IMR-90 (cell line): Measurements from ENCODE around the gene TMEM184B. TPM values are rescaled to one million over a fixed set of nuclear protein-coding genes. Genes with fewer than 3 reads are reported as not detected.

Source experiments
- ATAC-seq: fragments of 200-7000 bp; cut with Tn5 transposase; 2 replicates; pipeline ENCODE4 v1.9.1; 2020; ENCODE audit warnings: low read depth, mild to moderate bottlenecking, moderate library complexity
- BruUV-seq: library from RNA; stranded (reverse); fragments of 400-500 nt; replicated peaks from 2 replicates; lab custom pipeline; 2021; lab: Mats Ljungman, UMichigan
- CTCF ChIA-PET: fragments of 300-600 bp; formaldehyde crosslinking; extraction: SDS; loops from one replicate; lab custom pipeline; 2021; ENCODE audit warnings: antibody characterized with exemption; lab: Yijun Ruan, JAX
- POLR2A ChIA-PET: fragments of 300-600 bp; sonication (Branson Sonifier 250); formaldehyde crosslinking; loops from one replicate; lab custom pipeline; 2022; ENCODE audit warnings: antibody characterized with exemption; ENCODE audit not compliant: unreplicated experiment; lab: Charles Lee
- DNase-seq: peaks from one replicate; pipeline ENCODE4 v3.0.0; 2013
- H2AFZ ChIP-seq: replicated peaks from 2 replicates; pipeline ENCODE3; 2013; ENCODE audit warnings: low read length, mild to moderate bottlenecking; ENCODE audit not compliant: poor library complexity
- H2AK5ac ChIP-seq: 2 replicates; pipeline ENCODE4 v1.6.1; 2013; ENCODE audit warnings: low read depth, low read length, inconsistent platforms
- H2AK9ac ChIP-seq: replicated peaks from 2 replicates; pipeline ENCODE3; 2013; ENCODE audit warnings: mild to moderate bottlenecking, low read depth, low read length, moderate library complexity; ENCODE audit not compliant: poor library complexity
- H2BK120ac ChIP-seq: 2 replicates; pipeline ENCODE4 v1.6.1; 2013; ENCODE audit warnings: low read depth, low read length, inconsistent platforms
- H2BK15ac ChIP-seq: 3 replicates; pipeline ENCODE4 v1.6.1; 2013; ENCODE audit warnings: low read depth, low read length, inconsistent platforms
- H2BK20ac ChIP-seq: 2 replicates; pipeline ENCODE4 v1.6.1; 2013; ENCODE audit warnings: low read depth, mild to moderate bottlenecking, inconsistent platforms, low read length, moderate library complexity
- H2BK5ac ChIP-seq: 2 replicates; pipeline ENCODE4 v1.6.1; 2013; ENCODE audit warnings: mild to moderate bottlenecking, low read depth, low read length, inconsistent platforms; ENCODE audit not compliant: poor library complexity, severe bottlenecking
- H3K14ac ChIP-seq: replicated peaks from 2 replicates; pipeline ENCODE4 v1.6.1; 2013; ENCODE audit warnings: low read depth, low read length, inconsistent platforms
- H3K18ac ChIP-seq: 2 replicates; pipeline ENCODE4 v1.6.1; 2013; ENCODE audit warnings: low read depth, low read length, control low read depth
- H3K23ac ChIP-seq: 2 replicates; pipeline ENCODE4 v1.6.1; 2013; ENCODE audit warnings: low read depth, low read length, inconsistent platforms
- H3K27ac ChIP-seq: 2 replicates; pipeline ENCODE4 v1.5.1; 2013; ENCODE audit warnings: mild to moderate bottlenecking, control low read depth, low read length; ENCODE audit not compliant: insufficient read depth
- H3K27me3 ChIP-seq: 2 replicates; pipeline ENCODE4 v1.6.1; 2013; ENCODE audit warnings: low read length; ENCODE audit not compliant: control insufficient read depth, insufficient read depth
- H3K36me3 ChIP-seq: 2 replicates; pipeline ENCODE4 v1.6.1; 2013; ENCODE audit warnings: low read length, mixed read lengths; ENCODE audit not compliant: control insufficient read depth, insufficient read depth
- H3K4ac ChIP-seq: 2 replicates; pipeline ENCODE4 v1.6.1; 2013; ENCODE audit warnings: low read depth, low read length, inconsistent platforms
- H3K4me1 ChIP-seq: 2 replicates; pipeline ENCODE4 v1.6.1; 2013; ENCODE audit warnings: low read length, mixed read lengths; ENCODE audit not compliant: control insufficient read depth, insufficient read depth
- H3K4me2 ChIP-seq: 2 replicates; pipeline ENCODE4 v1.6.1; 2013; ENCODE audit warnings: low read depth, mild to moderate bottlenecking, control low read depth, low read length, moderate library complexity
- H3K4me3 ChIP-seq: 2 replicates; pipeline ENCODE4 v1.5.1; 2013; ENCODE audit warnings: low read depth, mild to moderate bottlenecking, control low read depth, low read length, moderate library complexity; ENCODE audit not compliant: insufficient read depth
- H3K56ac ChIP-seq: 2 replicates; pipeline ENCODE4 v1.6.1; 2013; ENCODE audit warnings: low read length, inconsistent platforms; ENCODE audit not compliant: insufficient read depth; ENCODE audit errors: extremely low read depth
- H3K79me1 ChIP-seq, 2 experiments: 2 replicates each; pipeline ENCODE4 v1.6.1; 2013; ENCODE audit warnings: low read length in 2 of 2, inconsistent platforms in 1 of 2, low read depth in 1 of 2
- H3K9ac ChIP-seq: 2 replicates; pipeline ENCODE4 v1.6.1; 2013; ENCODE audit warnings: low read depth, low read length, control low read depth
- H3K9me1 ChIP-seq: 2 replicates; pipeline ENCODE4 v1.6.1; 2013; ENCODE audit warnings: low read length, inconsistent platforms; ENCODE audit not compliant: insufficient read depth
- H3K9me3 ChIP-seq: 2 replicates; pipeline ENCODE4 v1.6.1; 2013; ENCODE audit warnings: low read length; ENCODE audit not compliant: control insufficient read depth, insufficient read depth
- H4K20me1 ChIP-seq: 2 replicates; pipeline ENCODE4 v1.6.1; 2013; ENCODE audit warnings: low read length, inconsistent platforms; ENCODE audit not compliant: insufficient read depth
- H4K5ac ChIP-seq: 2 replicates; pipeline ENCODE4 v1.6.1; 2013; ENCODE audit warnings: mild to moderate bottlenecking, low read depth, low read length, control low read depth
- H4K8ac ChIP-seq, 2 experiments: 2 replicates each; pipeline ENCODE4 v1.6.1; 2013; ENCODE audit warnings: low read depth in 2 of 2, low read length in 2 of 2, control low read depth in 1 of 2, inconsistent platforms in 1 of 2
- H4K91ac ChIP-seq: 2 replicates; pipeline ENCODE4 v1.6.1; 2013; ENCODE audit warnings: low read depth, low read length, inconsistent platforms; ENCODE audit not compliant: insufficient read depth
- BHLHE40 ChIP-seq: fragments of 150-350 bp; IDR thresholded peaks from 2 replicates; pipeline ENCODE4 v1.6.1; 2016; ENCODE audit warnings: mild to moderate bottlenecking, low read depth, low read length
- CHD1 ChIP-seq: IDR thresholded peaks from 2 replicates; pipeline ENCODE4 v1.6.1; 2012; ENCODE audit warnings: low read depth, low read length, improper control_type of control experiment
- POLR2A ChIP-seq: IDR thresholded peaks from 2 replicates; pipeline ENCODE4 v1.6.1; 2012; ENCODE audit warnings: mild to moderate bottlenecking, low read depth, low read length
- whole genome bisulfite sequencing, 2 experiments: methylation state at CpG; one replicate each; pipeline versions ENCODE4 v1.1.5 to v1.1.7; 2013; ENCODE audit warnings: missing lambda C conversion rate in 2 of 2; ENCODE audit not compliant: insufficient read length in 1 of 2; ENCODE audit errors: extremely low coverage in 2 of 2; 5-methylcytosine and 5-hydroxymethylcytosine counted together
- dilution Hi-C: fragments of 300-500 bp; cut with HindIII; formaldehyde crosslinking; loops from one replicate; pipeline ENCODE4 v1.14.3; 2018; ENCODE audit warnings: low sequenced_read_pairs; ENCODE audit not compliant: unreplicated experiment
- in situ Hi-C: fragments of 300-500 bp; cut with MboI; formaldehyde crosslinking; loops from 3 replicates; pipeline ENCODE4 v1.14.3; 2019; ENCODE audit warnings: low sequenced_read_pairs, inconsistent platforms, mixed read lengths
- intact Hi-C: fragments of 100-400 bp; cut with micrococcal nuclease; formaldehyde crosslinking; loops from 2 replicates; pipeline ENCODE4 v1.10.0; 2022
- polyA plus RNA-seq, 3 experiments: library from polyadenylated mRNA; depleted of rRNA; stranded (reverse); fragments of >200 nt; gene quantifications; 2 replicates each; pipeline ENCODE4 v1.2.3, GENCODE V29; 2012; ENCODE audit warnings: low replicate concordance in 1 of 3
- total RNA-seq: library from RNA; depleted of rRNA; stranded (reverse); fragments of >200 nt; gene quantifications from 2 replicates; pipeline ENCODE4 v1.2.3, GENCODE V29; 2012
- TF ChIP-seq, protein P1 (sequence below): conservative IDR thresholded peaks from 2 replicates; pipeline ENCODE4 v1.5.1; 2012; ENCODE audit warnings: mild to moderate bottlenecking, low read depth, low read length, improper control_type of control experiment

The TMEM184B gene
- total and polyA plus RNA-seq, 2 of the 4 experiments (the other 2 are of a cell fraction): 9.1 to 81.1 TPM

DNA sequence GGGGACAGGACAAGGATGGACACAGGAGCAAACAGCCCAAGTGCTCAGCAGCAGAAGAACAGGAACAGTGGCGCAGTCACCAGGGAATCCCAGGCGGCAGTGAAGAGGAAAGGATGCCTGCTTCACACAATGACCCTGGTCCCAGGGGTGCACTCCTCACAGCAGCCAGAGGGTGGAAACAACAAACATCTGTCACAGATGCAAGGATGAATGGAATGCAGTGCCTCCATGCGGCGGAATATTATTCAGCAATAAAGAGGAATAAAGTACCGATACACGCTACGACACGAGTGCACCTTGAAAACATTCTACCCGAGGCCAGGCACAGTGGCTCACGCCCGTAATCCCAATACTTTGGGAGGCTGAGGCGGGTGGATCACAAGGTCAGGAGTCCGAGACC, 31.7 kb upstream of the TMEM184B start:
- H4K91ac ChIP-seq: no peak overlapping the region
- WGBS, 2 experiments: 94% methylated on average over 2 of the region's 13 CpGs; no CpG with 5 or more reads in 1 of the 2 experiments
- H3K9ac ChIP-seq: no peak overlapping the region
- H3K56ac ChIP-seq: no peak overlapping the region
- dilution Hi-C loops: no loop called here
- peaks cover 100% of the 10 kb centered on the region for H4K20me1 ChIP-seq
- no peak overlapping the region for H2BK20ac ChIP-seq
- H3K79me1 ChIP-seq: peaks cover 6 to 81% of the 10 kb centered on the region in 2 experiments; a peak in 3 of 4 replicates
- H2BK120ac ChIP-seq: no peak overlapping the region
- intact Hi-C loops: no loop called here
- H3K23ac ChIP-seq: no peak overlapping the region
- no peak overlapping the region for H2BK15ac ChIP-seq
- peak overlapping the region; percentile 51 for H2AFZ ChIP-seq
- no TSS peak for BruUV-seq
- no peaks in the 10 kb centered on the region for H3K9me3 ChIP-seq
- H3K9me1 ChIP-seq: peaks cover 28% of the 10 kb centered on the region
- TF ChIP-seq, protein P1, sequence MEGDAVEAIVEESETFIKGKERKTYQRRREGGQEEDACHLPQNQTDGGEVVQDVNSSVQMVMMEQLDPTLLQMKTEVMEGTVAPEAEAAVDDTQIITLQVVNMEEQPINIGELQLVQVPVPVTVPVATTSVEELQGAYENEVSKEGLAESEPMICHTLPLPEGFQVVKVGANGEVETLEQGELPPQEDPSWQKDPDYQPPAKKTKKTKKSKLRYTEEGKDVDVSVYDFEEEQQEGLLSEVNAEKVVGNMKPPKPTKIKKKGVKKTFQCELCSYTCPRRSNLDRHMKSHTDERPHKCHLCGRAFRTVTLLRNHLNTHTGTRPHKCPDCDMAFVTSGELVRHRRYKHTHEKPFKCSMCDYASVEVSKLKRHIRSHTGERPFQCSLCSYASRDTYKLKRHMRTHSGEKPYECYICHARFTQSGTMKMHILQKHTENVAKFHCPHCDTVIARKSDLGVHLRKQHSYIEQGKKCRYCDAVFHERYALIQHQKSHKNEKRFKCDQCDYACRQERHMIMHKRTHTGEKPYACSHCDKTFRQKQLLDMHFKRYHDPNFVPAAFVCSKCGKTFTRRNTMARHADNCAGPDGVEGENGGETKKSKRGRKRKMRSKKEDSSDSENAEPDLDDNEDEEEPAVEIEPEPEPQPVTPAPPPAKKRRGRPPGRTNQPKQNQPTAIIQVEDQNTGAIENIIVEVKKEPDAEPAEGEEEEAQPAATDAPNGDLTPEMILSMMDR: 0 out of 2 replicates have a peak, but pooled peaks have one; percentile 9
- TF ChIP-seq POLR2A (no peak), BHLHE40 (no peak), CHD1 (no peak)
- 0 out of 2 replicates have a peak, but pooled peaks have one; percentile 24 for ATAC-seq
- no peaks in the 10 kb centered on the region for H3K27me3 ChIP-seq
- H3K4me1 ChIP-seq: peaks cover 21% of the 10 kb centered on the region
- no peak overlapping the region for H2AK9ac ChIP-seq
- H3K18ac ChIP-seq: no peak overlapping the region
- 0 out of 2 replicates have a peak overlapping the region, but pooled peaks have one; percentile 16 for H3K14ac ChIP-seq
- H2BK5ac ChIP-seq: no peak overlapping the region
- H3K4ac ChIP-seq: no peak overlapping the region
- no peak overlapping the region for H3K4me3 ChIP-seq
- CTCF ChIA-PET: no interaction called here
- in situ Hi-C loops: no loop called here
- H4K5ac ChIP-seq: no peak overlapping the region
- no peak overlapping the region for H3K4me2 ChIP-seq
- H2AK5ac ChIP-seq: no peak overlapping the region
- H4K8ac ChIP-seq: no peak overlapping the region
- no peak for DNase-seq
- 0 out of 2 replicates have a peak overlapping the region, but pooled peaks have one; percentile 1 for H3K27ac ChIP-seq
- peaks cover 68% of the 10 kb centered on the region for H3K36me3 ChIP-seq
- POLR2A ChIA-PET: interaction anchor here (1.1 kb wide), 1 partner anchor 11 kb away, joined by 30 read pairs; no protein-coding TSS in a partner anchor
